Measurements from ENCODE around the gene EPS8L3.
"Not testable (repeated sequence)": the region's sequence is repeated elsewhere in the genome, so short reads cannot be mapped to it uniquely, and the experiment has no call there.

EPS8L3 gene

GRCh38 chr1:109780982-109781381 is 17.3 kb upstream of the EPS8L3 start:
- no peak for DNase-seq (ENCODE audit: low read depth in 1 of 2, low spot score in 1 of 2)

- no peak for DNase-seq (ENCODE audit: low read depth in 1 of 2, low spot score in 1 of 2)
These were observed 14.4 kb upstream of the EPS8L3 start for GRCh38 chr1:109777980-109778625.

GRCh38 chr1:109777436-109777835 is 13.7 kb upstream of the EPS8L3 start:
- no peak for DNase-seq (ENCODE audit: low read depth in 1 of 2, low spot score in 1 of 2)

GRCh38 chr1:109776911-109777310 is 13.2 kb upstream of the EPS8L3 start:
- DNase-seq (ENCODE audit: low read depth in 1 of 2, low spot score in 1 of 2) = peak; percentile 62 to 71

- no peak for DNase-seq (ENCODE audit: low read depth in 1 of 2, low spot score in 1 of 2)
These were observed 12.6 kb upstream of the EPS8L3 start for GRCh38 chr1:109776206-109776835.

GRCh38 chr1:109775398-109775797 is 11.7 kb upstream of the EPS8L3 start:
- DNase-seq (ENCODE audit: low read depth in 1 of 2, low spot score in 1 of 2) = no peak

GRCh38 chr1:109773900-109774485 is 10.3 kb upstream of the EPS8L3 start:
- no peak for DNase-seq (ENCODE audit: low read depth in 1 of 2, low spot score in 1 of 2)

GRCh38 chr1:109773203-109773899 is 9.6 kb upstream of the EPS8L3 start:
- DNase-seq (ENCODE audit: low read depth in 1 of 2, low spot score in 1 of 2) = peak; percentile 24 to 61

GRCh38 chr1:109772658-109773202 is 9.0 kb upstream of the EPS8L3 start:
- no peak for DNase-seq (ENCODE audit: low read depth in 1 of 2, low spot score in 1 of 2)

- DNase-seq (ENCODE audit: low read depth in 1 of 2, low spot score in 1 of 2) = no peak
These were observed 8.3 kb upstream of the EPS8L3 start for GRCh38 chr1:109771712-109772657.

GRCh38 chr1:109770331-109771095 is 6.8 kb upstream of the EPS8L3 start:
- no peak for DNase-seq (ENCODE audit: low read depth in 1 of 2, low spot score in 1 of 2)

- no peak for DNase-seq (ENCODE audit: low read depth in 1 of 2, low spot score in 1 of 2)
These were observed 5.8 kb upstream of the EPS8L3 start for GRCh38 chr1:109769330-109770078.

- DNase-seq (ENCODE audit: low read depth in 1 of 2, low spot score in 1 of 2) = no peak
These were observed 5.1 kb upstream of the EPS8L3 start for GRCh38 chr1:109768820-109769219.

GRCh38 chr1:109768335-109768650 is 4.6 kb upstream of the EPS8L3 start:
- DNase-seq (ENCODE audit: low read depth in 1 of 2, low spot score in 1 of 2) = no peak

GRCh38 chr1:109767637-109768334 is 4.1 kb upstream of the EPS8L3 start:
- DNase-seq (ENCODE audit: low read depth in 1 of 2, low spot score in 1 of 2) = no peak

- not testable (repeated sequence) for DNase-seq (ENCODE audit: low read depth in 1 of 2, low spot score in 1 of 2)
These were observed 3.4 kb upstream of the EPS8L3 start for GRCh38 chr1:109766991-109767636.

- DNase-seq (ENCODE audit: low read depth in 1 of 2, low spot score in 1 of 2) = no peak
These were observed 2.3 kb upstream of the EPS8L3 start for GRCh38 chr1:109765896-109766615.

- DNase-seq (ENCODE audit: low read depth in 1 of 2, low spot score in 1 of 2) = no peak
These were observed 1.7 kb upstream of the EPS8L3 start for GRCh38 chr1:109765483-109765815.

Measured in activated CD4-positive, alpha-beta T cell treated with anti-CD3 and anti-CD28 coated beads, Interleukin-2, amount 50 U/mL, for 24 hours (primary cell).